Body of pancreas (tissue), 4 donors: ENCODE measurements around the gene SPTBN1. TPM values are rescaled to one million over a fixed set of nuclear protein-coding genes. Genes with fewer than 3 reads are reported as not detected.

Experiments used
- ATAC-seq: fragments of 150-250 bp; one replicate; pipeline ENCODE4 v1.9.1; 2016
- DNase-seq, 4 donors: peaks; one replicate each; pipeline ENCODE4 v3.0.0-alpha.2; 2019
- H3K27ac ChIP-seq, 4 donors: fragments of 200-600 bp; sonication (generic); 1 replicate in 3 of 4; 2 replicates in 1 of 4; pipeline versions ENCODE4 v1.5.1 to v1.6.1; 2016 to 2019; ENCODE audit warnings: mild to moderate bottlenecking in 1 of 4, mixed read lengths in 1 of 4, moderate library complexity in 1 of 4
- H3K27me3 ChIP-seq, 2 donors: fragments of 200-600 bp; sonication (generic); one replicate each; pipeline ENCODE4 v1.6.0; 2016; ENCODE audit warnings: mild to moderate bottlenecking in 1 of 2
- H3K36me3 ChIP-seq, 2 donors: fragments of 200-600 bp; sonication (generic); replicated peaks in 1 of 2; 2 replicates each; pipeline ENCODE4 v1.5.1; 2016; ENCODE audit warnings: low read depth in 2 of 2; ENCODE audit not compliant: insufficient read depth in 1 of 2
- H3K4me1 ChIP-seq: fragments of 200-600 bp; sonication (generic); one replicate; pipeline ENCODE4 v1.6.0; 2016
- H3K4me3 ChIP-seq, 2 donors: fragments of 200-600 bp; sonication (generic); 1 replicate in 1 of 2; 2 replicates in 1 of 2; pipeline ENCODE4 v1.5.1; 2016 to 2019
- H3K9me3 ChIP-seq, 3 donors: fragments of 200-600 bp; sonication (generic); 1 replicate in 2 of 3; 2 replicates in 1 of 3; pipeline ENCODE4 v1.5.1; 2016
- POLR2A ChIP-seq, 3 donors: fragments of 450-650 bp; IDR thresholded peaks; one replicate each; pipeline ENCODE4 v1.6.1; 2016; ENCODE audit warnings: antibody characterized with exemption in 3 of 3, mild to moderate bottlenecking in 2 of 3
- WGBS, 2 donors: methylation state at CpG; one replicate each; pipeline ENCODE4 v1.1.5; 2017; 5-methylcytosine and 5-hydroxymethylcytosine counted together
- intact Hi-C: fragments of 100-400 bp; cut with DNase I; formaldehyde crosslinking; loops from one replicate; pipeline ENCODE4 v1.15.1; 2023
- total RNA-seq, 2 donors: library from RNA; depleted of rRNA; stranded (reverse); fragments of >200 nt; gene quantifications; one replicate each; pipeline ENCODE4 v1.1.0, GENCODE V29; 2016
- TF ChIP-seq, protein P1 (sequence below), 7 experiments: fragments of 450-650 bp in 4 of 7; fragments of 200-600 bp in 3 of 7; sonication (generic) in 3 of 7; IDR thresholded peaks; one replicate each; pipeline ENCODE4 v1.5.1; 2016 to 2019; ENCODE audit warnings: antibody characterized with exemption in 7 of 7

SPTBN1 gene
- total RNA-seq, 2 donors from 2014 or later: 186 to 195 TPM

DNA sequence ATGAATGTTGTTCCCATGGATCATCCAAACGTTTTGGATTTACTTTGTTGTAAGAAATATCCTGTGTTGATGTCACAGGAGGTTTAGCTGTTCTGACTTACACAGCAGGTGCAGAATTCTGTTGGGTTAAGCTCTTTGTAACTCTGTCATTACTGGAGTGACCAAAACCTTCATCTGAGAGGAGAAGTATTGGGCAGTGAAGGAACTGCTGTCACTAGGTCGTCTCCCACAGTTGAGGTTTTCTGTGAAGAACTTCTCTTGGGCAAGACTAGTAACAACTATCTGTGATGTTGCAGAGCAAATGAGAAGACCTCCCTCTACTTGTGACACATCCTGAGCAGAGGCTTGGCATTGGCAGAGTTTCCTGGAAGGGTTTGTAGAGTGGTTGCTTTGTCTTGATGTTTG, 2.9 kb downstream of the SPTBN1 start:
- DNase-seq (no peak), ATAC-seq (no peak)
- 26 to 28% methylated on average over 2 of the region's 2 CpGs for WGBS, 2 donors
- no peak for TF ChIP-seq POLR2A (IDR thresholded peaks at IDR 0.05)
- TF ChIP-seq, protein P1, sequence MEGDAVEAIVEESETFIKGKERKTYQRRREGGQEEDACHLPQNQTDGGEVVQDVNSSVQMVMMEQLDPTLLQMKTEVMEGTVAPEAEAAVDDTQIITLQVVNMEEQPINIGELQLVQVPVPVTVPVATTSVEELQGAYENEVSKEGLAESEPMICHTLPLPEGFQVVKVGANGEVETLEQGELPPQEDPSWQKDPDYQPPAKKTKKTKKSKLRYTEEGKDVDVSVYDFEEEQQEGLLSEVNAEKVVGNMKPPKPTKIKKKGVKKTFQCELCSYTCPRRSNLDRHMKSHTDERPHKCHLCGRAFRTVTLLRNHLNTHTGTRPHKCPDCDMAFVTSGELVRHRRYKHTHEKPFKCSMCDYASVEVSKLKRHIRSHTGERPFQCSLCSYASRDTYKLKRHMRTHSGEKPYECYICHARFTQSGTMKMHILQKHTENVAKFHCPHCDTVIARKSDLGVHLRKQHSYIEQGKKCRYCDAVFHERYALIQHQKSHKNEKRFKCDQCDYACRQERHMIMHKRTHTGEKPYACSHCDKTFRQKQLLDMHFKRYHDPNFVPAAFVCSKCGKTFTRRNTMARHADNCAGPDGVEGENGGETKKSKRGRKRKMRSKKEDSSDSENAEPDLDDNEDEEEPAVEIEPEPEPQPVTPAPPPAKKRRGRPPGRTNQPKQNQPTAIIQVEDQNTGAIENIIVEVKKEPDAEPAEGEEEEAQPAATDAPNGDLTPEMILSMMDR (IDR thresholded peaks at IDR 0.05): no peak
- Histone ChIP-seq H3K36me3 (no peaks in the 10 kb centered on the region), H3K9me3 (no peaks in the 10 kb centered on the region), H3K27me3 (no peaks in the 10 kb centered on the region), H3K4me1 (peaks cover 28% of the 10 kb centered on the region), H3K27ac (no peak overlapping the region), H3K4me3 (no peak overlapping the region)
- intact Hi-C loops: no loop called here

DNA sequence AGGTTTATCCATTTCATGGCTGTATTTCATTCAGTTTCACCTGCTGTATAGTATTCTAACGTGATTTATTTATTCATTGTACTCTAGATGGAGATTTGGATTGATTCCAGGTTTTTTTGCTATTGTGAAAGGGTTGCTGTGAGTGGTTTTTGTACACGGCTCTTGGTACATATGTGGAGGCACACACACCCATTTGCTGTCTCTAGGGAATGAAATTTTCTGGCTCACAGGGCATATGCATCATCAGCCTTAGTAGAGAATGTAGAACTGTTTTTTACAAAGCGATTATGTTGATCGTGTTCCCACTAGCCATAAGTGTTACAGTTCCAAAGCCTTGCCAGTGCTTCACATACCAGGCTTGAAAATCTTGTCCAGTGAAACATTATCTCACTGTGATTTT, 5.1 kb downstream of the SPTBN1 start:
- no peak overlapping the region for H3K27ac ChIP-seq
- H3K4me1 ChIP-seq: peaks cover 13% of the 10 kb centered on the region

DNA sequence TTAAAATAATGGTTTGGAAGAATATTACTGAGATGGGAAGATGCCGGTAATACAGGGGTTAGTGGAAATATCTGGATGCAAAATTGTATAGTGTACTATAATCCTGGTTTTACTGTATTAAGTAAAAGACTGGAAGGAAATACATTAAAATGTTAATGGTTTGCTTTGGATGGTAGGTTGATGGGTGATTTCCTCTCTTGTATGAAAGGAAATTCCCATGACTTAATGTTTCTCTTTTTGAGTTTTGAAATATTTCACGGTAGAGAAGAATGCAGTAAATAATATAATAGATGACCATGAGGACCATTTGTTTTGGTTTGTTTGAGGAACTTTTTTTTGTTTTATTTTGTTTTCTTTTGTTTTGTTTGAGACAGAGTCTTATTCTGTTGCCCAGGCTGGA, 8.2 kb downstream of the SPTBN1 start:
- no peaks in the 10 kb centered on the region for H3K9me3 ChIP-seq
- no peak overlapping the region for H3K27ac ChIP-seq
- intact Hi-C loops: no loop called here
- no peak overlapping the region for H3K4me3 ChIP-seq
- DNase-seq (no peak), ATAC-seq (no peak)
- H3K36me3 ChIP-seq: no peaks in the 10 kb centered on the region
- no peaks in the 10 kb centered on the region for H3K4me1 ChIP-seq
- H3K27me3 ChIP-seq: no peaks in the 10 kb centered on the region
- TF ChIP-seq POLR2A (IDR thresholded peaks at IDR 0.05): no peak
- 73 to 74% methylated on average over 2 of the region's 2 CpGs for WGBS, 2 donors

More for the DNA sequence above, 5.1 kb downstream of the SPTBN1 start:
- Histone ChIP-seq H3K9me3 (no peaks in the 10 kb centered on the region), H3K27me3 (no peaks in the 10 kb centered on the region), H3K4me3 (no peak overlapping the region), H3K36me3 (no peaks in the 10 kb centered on the region)
- intact Hi-C loops: no loop called here
- DNase-seq (no peak), ATAC-seq (no peak)
- TF ChIP-seq, protein P1 (IDR thresholded peaks at IDR 0.05): no peak
- TF ChIP-seq POLR2A (IDR thresholded peaks at IDR 0.05): no peak
- 40 to 59% methylated on average over 4 of the region's 4 CpGs for WGBS, 2 donors

DNA sequence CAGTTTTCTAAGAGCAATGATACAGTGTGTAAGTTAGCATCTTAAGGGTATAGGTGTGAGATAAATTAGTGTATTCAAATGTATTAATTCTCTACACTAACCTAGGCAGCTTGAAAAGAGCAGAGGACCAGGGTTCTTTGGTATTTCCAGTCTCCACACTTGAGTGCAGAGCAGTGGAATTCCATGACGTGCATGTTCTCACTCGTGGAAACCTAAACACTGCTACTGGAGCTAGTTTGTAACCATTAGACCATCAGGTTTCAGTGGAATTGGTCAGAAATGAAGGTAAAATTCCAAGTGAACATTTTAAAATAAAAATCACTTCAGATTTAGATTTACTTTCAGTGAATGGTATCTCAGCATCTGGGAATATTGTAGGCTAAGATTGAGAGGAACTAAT, 9.0 kb downstream of the SPTBN1 start:
- Histone ChIP-seq H3K9me3 (no peaks in the 10 kb centered on the region), H3K27me3 (no peaks in the 10 kb centered on the region), H3K4me3 (no peak overlapping the region), H3K27ac (no peak overlapping the region), H3K4me1 (no peaks in the 10 kb centered on the region), H3K36me3 (no peaks in the 10 kb centered on the region)
- TF ChIP-seq, protein P1 (IDR thresholded peaks at IDR 0.05): no peak
- no peak for TF ChIP-seq POLR2A (IDR thresholded peaks at IDR 0.05)
- DNase-seq: no peak
- intact Hi-C loops: no loop called here
- 81 to 88% methylated on average over 2 of the region's 2 CpGs for WGBS, 2 donors
- ATAC-seq: no peak

DNA sequence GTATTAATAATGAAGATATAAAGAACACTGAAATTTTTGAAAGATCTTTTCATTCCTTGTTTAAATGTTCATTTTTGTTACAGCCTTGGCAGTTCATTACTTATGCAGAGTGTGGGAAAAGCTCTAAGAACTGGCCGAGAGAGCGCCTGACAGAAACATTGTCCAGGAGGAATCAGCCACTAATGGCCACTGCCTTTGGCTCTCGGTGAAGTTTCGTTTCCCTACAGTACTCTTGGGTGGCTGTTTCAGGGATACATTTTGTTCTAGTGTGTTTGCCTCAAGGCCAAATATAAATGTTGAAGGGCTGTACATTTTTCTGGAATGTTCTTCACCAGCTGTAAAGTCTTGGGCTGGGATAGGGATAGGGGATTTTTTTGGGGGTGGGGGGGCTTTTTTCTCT, 10.7 kb downstream of the SPTBN1 start:
- H3K4me1 ChIP-seq: peaks cover 7% of the 10 kb centered on the region
- H3K27ac ChIP-seq: peak overlapping the region in 1 of 4 donors; percentile 10
- ATAC-seq (no peak), DNase-seq (peak in 1 of 4 donors; percentile 11)
- no peaks in the 10 kb centered on the region for H3K36me3 ChIP-seq
- intact Hi-C loops: no loop called here
- H3K4me3 ChIP-seq: no peak overlapping the region
- 69 to 70% methylated on average over 4 of the region's 4 CpGs for WGBS, 2 donors
- no peaks in the 10 kb centered on the region for H3K9me3 ChIP-seq
- no peaks in the 10 kb centered on the region for H3K27me3 ChIP-seq
- TF ChIP-seq, protein P1 (IDR thresholded peaks at IDR 0.05): no peak
- no peak for TF ChIP-seq POLR2A (IDR thresholded peaks at IDR 0.05)
